Astrocyte (in vitro differentiated cells and primary cell): ENCODE data around the gene TYK2. TPM values are rescaled to one million over a fixed set of nuclear protein-coding genes. Genes with fewer than 3 reads are reported as not detected.
"Not testable (repeated sequence)": the region's sequence is repeated elsewhere in the genome, so short reads cannot be mapped to it uniquely, and the experiment has no call there.

ENCODE experiments used
- DNase-seq: peaks from one replicate; pipeline ENCODE4 v3.0.0-alpha.2; 2010; ENCODE audit warnings: low read depth
- FAIRE-seq: peaks from 2 replicates; lab custom pipeline; 2011; peaks lifted over from hg19 to GRCh38; lab: Jason Lieb, UNC
- H2AFZ ChIP-seq: 2 replicates; pipeline ENCODE4 v1.6.0; 2012; ENCODE audit warnings: low read depth, low read length, inconsistent platforms
- H3K27ac ChIP-seq: 2 replicates; pipeline ENCODE4 v1.5.1; 2011; ENCODE audit warnings: low read depth, low read length, inconsistent platforms
- H3K27me3 ChIP-seq: 2 replicates; pipeline ENCODE4 v1.6.0; 2011; ENCODE audit warnings: low read length, inconsistent platforms; ENCODE audit not compliant: insufficient read depth
- H3K36me3 ChIP-seq: 2 replicates; pipeline ENCODE4 v1.5.1; 2011; ENCODE audit warnings: low read length, inconsistent platforms; ENCODE audit not compliant: insufficient read depth
- H3K4me1 ChIP-seq: 2 replicates; pipeline ENCODE4 v1.5.1; 2011; ENCODE audit warnings: low read length, inconsistent platforms; ENCODE audit not compliant: insufficient read depth
- H3K4me2 ChIP-seq: 2 replicates; pipeline ENCODE4 v1.6.0; 2012; ENCODE audit warnings: low read length, inconsistent platforms
- H3K4me3 ChIP-seq: 2 replicates; pipeline ENCODE4 v1.5.1; 2011; ENCODE audit warnings: low read depth, mild to moderate bottlenecking, low read length, inconsistent platforms; ENCODE audit not compliant: insufficient read depth
- H3K79me2 ChIP-seq: 2 replicates; pipeline ENCODE4 v1.6.0; 2012; ENCODE audit warnings: mild to moderate bottlenecking, low read length, inconsistent platforms; ENCODE audit not compliant: insufficient read depth
- H3K9ac ChIP-seq: 2 replicates; pipeline ENCODE4 v1.6.0; 2012; ENCODE audit warnings: mild to moderate bottlenecking, low read length, inconsistent platforms
- H3K9me3 ChIP-seq: 2 replicates; pipeline ENCODE4 v1.5.1; 2012; ENCODE audit warnings: low read depth, mild to moderate bottlenecking, low read length, inconsistent platforms; ENCODE audit not compliant: insufficient read depth
- H4K20me1 ChIP-seq: 2 replicates; pipeline ENCODE4 v1.6.0; 2012; ENCODE audit warnings: low read length, inconsistent platforms; ENCODE audit not compliant: insufficient read depth
- H3K27ac Mint-ChIP-seq: one replicate; pipeline ENCODE4 v1.8.0; 2021; ENCODE audit warnings: mild to moderate bottlenecking, mixed read lengths; ENCODE audit not compliant: unreplicated experiment
- H3K27me3 Mint-ChIP-seq: one replicate; pipeline ENCODE4 v1.8.0; 2021; ENCODE audit warnings: low read depth, mixed read lengths; ENCODE audit not compliant: unreplicated experiment
- H3K36me3 Mint-ChIP-seq: one replicate; pipeline ENCODE4 v1.8.0; 2021; ENCODE audit warnings: low read depth, mixed read lengths; ENCODE audit not compliant: unreplicated experiment
- H3K4me1 Mint-ChIP-seq: one replicate; pipeline ENCODE4 v1.8.0; 2021; ENCODE audit warnings: low read depth, mixed read lengths; ENCODE audit not compliant: unreplicated experiment
- H3K4me3 Mint-ChIP-seq: one replicate; pipeline ENCODE4 v1.8.0; 2021; ENCODE audit warnings: mild to moderate bottlenecking, moderate library complexity, mixed read lengths; ENCODE audit not compliant: unreplicated experiment
- H3K9me3 Mint-ChIP-seq: one replicate; pipeline ENCODE4 v1.8.0; 2021; ENCODE audit warnings: mild to moderate bottlenecking, mixed read lengths; ENCODE audit not compliant: unreplicated experiment
- EZH2 ChIP-seq: IDR thresholded peaks from 2 replicates; pipeline ENCODE4 v1.6.1; 2012; ENCODE audit warnings: mild to moderate bottlenecking, low read length, inconsistent platforms; ENCODE audit not compliant: insufficient read depth
- total RNA-seq: library from RNA; stranded (reverse); gene quantifications from 2 replicates; pipeline ENCODE4 v1.2.1, GENCODE V29; 2021
- TF ChIP-seq, protein P1 (sequence below): IDR thresholded peaks from 2 replicates; pipeline ENCODE4 v1.5.1; 2011; ENCODE audit warnings: low read depth, mild to moderate bottlenecking, inconsistent platforms, low read length, moderate library complexity; ENCODE audit not compliant: insufficient read depth

The TYK2 gene
- total RNA-seq, 1 donor from 2014 or later = 76.5 TPM

DNA sequence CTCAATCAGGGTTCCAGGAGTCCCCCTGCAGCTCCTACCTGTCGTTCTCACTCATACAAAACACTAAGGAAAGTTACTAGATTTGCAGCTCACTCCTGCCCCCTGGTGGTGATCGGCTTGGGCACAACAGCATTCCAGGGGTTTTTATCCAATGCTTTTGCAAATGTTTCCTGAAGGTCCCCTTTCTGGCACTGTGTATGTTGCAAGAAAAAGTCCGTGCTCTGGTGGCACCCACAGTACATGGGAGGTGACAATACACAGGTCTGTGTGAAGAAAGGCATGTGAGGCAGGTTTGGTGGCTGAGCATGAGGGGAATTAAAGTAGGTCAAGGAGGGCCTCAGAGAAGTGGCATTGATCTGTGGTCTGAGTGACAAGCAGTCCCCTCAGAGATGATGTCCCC lies 8.6 kb upstream of the TYK2 start:
- H3K4me1 Mint-ChIP-seq = no peaks in the 10 kb centered on the region
- Histone ChIP-seq H4K20me1 (peaks cover 31% of the 10 kb centered on the region), H3K79me2 (no peaks in the 10 kb centered on the region), H3K4me3 (no peak overlapping the region), H3K9ac (no peak overlapping the region), H3K27me3 (no peaks in the 10 kb centered on the region), H3K36me3 (peaks cover 16% of the 10 kb centered on the region), H3K4me2 (no peak overlapping the region), H3K27ac (no peak overlapping the region), H3K9me3 (no peaks in the 10 kb centered on the region), H3K4me1 (no peaks in the 10 kb centered on the region), H2AFZ (no peak overlapping the region)
- TF ChIP-seq, protein P1, sequence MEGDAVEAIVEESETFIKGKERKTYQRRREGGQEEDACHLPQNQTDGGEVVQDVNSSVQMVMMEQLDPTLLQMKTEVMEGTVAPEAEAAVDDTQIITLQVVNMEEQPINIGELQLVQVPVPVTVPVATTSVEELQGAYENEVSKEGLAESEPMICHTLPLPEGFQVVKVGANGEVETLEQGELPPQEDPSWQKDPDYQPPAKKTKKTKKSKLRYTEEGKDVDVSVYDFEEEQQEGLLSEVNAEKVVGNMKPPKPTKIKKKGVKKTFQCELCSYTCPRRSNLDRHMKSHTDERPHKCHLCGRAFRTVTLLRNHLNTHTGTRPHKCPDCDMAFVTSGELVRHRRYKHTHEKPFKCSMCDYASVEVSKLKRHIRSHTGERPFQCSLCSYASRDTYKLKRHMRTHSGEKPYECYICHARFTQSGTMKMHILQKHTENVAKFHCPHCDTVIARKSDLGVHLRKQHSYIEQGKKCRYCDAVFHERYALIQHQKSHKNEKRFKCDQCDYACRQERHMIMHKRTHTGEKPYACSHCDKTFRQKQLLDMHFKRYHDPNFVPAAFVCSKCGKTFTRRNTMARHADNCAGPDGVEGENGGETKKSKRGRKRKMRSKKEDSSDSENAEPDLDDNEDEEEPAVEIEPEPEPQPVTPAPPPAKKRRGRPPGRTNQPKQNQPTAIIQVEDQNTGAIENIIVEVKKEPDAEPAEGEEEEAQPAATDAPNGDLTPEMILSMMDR = peak; percentile 98
- TF ChIP-seq EZH2 = no peak
- no peaks in the 10 kb centered on the region for H3K27me3 Mint-ChIP-seq
- no peak overlapping the region for H3K27ac Mint-ChIP-seq
- DNase-seq (peak; percentile 42), FAIRE-seq (no peak)
- no peaks in the 10 kb centered on the region for H3K9me3 Mint-ChIP-seq
- peaks cover 13% of the 10 kb centered on the region for H3K36me3 Mint-ChIP-seq
- no peak overlapping the region for H3K4me3 Mint-ChIP-seq

DNA sequence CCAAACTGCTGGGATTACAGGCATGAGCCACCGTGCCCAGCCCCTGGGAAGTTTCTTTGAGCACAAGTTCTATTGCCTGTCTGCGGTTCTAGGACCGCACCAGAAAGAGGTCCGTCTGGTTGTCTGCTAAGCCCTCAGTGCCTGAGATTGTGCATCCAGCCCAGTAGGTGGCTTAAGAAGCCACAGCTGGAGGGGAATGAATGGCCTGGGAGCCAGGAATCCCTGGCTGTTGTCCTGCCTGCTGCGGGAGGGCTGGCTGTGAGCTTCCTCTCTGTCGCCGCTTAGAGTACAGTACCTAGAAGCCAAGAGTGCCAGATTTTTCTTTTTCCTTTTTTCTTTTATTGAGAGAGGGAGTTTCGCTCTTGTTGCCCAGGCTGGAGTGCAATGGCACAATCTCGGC lies 4.2 kb upstream of the TYK2 start:
- Histone ChIP-seq H4K20me1 (peaks cover 6% of the 10 kb centered on the region), H3K4me1 (peaks cover 7% of the 10 kb centered on the region), H2AFZ (no peak overlapping the region), H3K4me3 (no peak overlapping the region), H3K27ac (no peak overlapping the region), H3K36me3 (no peaks in the 10 kb centered on the region), H3K9me3 (no peaks in the 10 kb centered on the region), H3K79me2 (peaks cover 8% of the 10 kb centered on the region), H3K9ac (no peak overlapping the region), H3K4me2 (no peak overlapping the region), H3K27me3 (no peaks in the 10 kb centered on the region)
- TF ChIP-seq EZH2 = no peak
- TF ChIP-seq, protein P1 = no peak
- Mint-ChIP-seq H3K4me3 (no peak overlapping the region), H3K27me3 (no peaks in the 10 kb centered on the region), H3K9me3 (no peaks in the 10 kb centered on the region), H3K27ac (no peak overlapping the region), H3K36me3 (peaks cover 2% of the 10 kb centered on the region), H3K4me1 (peaks cover 4% of the 10 kb centered on the region)
- FAIRE-seq (no peak), DNase-seq (no peak)

DNA sequence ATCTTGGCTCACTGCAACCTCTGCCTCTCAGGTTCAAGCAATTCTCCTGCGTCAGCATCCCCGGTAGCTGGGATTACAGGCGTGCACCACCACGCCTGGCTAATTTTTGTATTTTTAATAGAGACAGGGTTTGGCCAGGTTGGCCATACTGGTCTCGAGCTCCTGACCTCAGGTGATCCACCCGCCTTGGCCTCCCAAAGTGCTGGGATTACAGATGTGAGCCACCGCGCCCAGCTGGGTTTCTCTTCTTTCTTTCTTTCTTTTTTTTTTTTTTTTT lies 2.8 kb upstream of the TYK2 start:
- not testable (repeated sequence) for H3K4me1 Mint-ChIP-seq, FAIRE-seq

More for the DNA sequence above, 2.8 kb upstream of the TYK2 start:
- not testable (repeated sequence) for H3K27me3 Mint-ChIP-seq, H3K4me3 Mint-ChIP-seq, H3K9ac ChIP-seq, H3K4me1 ChIP-seq, H3K4me3 ChIP-seq, H3K4me2 ChIP-seq, H3K36me3 Mint-ChIP-seq, H3K79me2 ChIP-seq, H3K9me3 Mint-ChIP-seq, DNase-seq, H3K36me3 ChIP-seq, H3K27ac Mint-ChIP-seq, H2AFZ ChIP-seq, H3K27me3 ChIP-seq, H4K20me1 ChIP-seq, H3K27ac ChIP-seq, H3K9me3 ChIP-seq
